Right lobe of liver (tissue), 6 donors: ENCODE data around the gene CWF19L2. TPM values are rescaled to one million over a fixed set of nuclear protein-coding genes. Genes with fewer than 3 reads are reported as not detected.

ENCODE experiments used
- ATAC-seq, 4 donors: fragments of 200-7000 bp; cut with Tn5 transposase; one replicate each; pipeline ENCODE4 v1.9.1; 2020; ENCODE audit warnings: mild to moderate bottlenecking in 4 of 4, moderate library complexity in 4 of 4
- DNase-seq, 3 donors: peaks; one replicate each; pipeline ENCODE4 v3.0.0-alpha.2; 2020
- H3K27ac ChIP-seq, 3 donors: fragments of 200-600 bp; one replicate each; pipeline ENCODE4 v1.8.0; 2022
- H3K27me3 ChIP-seq, 2 donors: fragments of 200-600 bp; one replicate each; pipeline ENCODE4 v1.8.0; 2022
- H3K36me3 ChIP-seq, 4 donors: fragments of 200-600 bp; sonication (generic) in 1 of 4; one replicate each; pipeline versions ENCODE4 v1.5.1 to v1.8.0; 2017 to 2022; ENCODE audit warnings: control low read depth in 1 of 4
- H3K4me1 ChIP-seq, 4 donors: fragments of 200-600 bp; sonication (generic) in 1 of 4; one replicate each; pipeline versions ENCODE4 v1.5.1 to v1.8.0; 2017 to 2022; ENCODE audit warnings: control low read depth in 1 of 4
- H3K4me3 ChIP-seq, 3 donors: fragments of 200-600 bp; one replicate each; pipeline ENCODE4 v1.8.0; 2022
- H3K9me3 ChIP-seq, 4 donors: fragments of 200-600 bp; sonication (generic) in 1 of 4; one replicate each; pipeline versions ENCODE4 v1.5.1 to v1.8.0; 2017 to 2022; ENCODE audit warnings: control low read depth in 1 of 4
- CTCF ChIP-seq, 4 donors: fragments of 200-600 bp in 3 of 4; fragments of 450-650 bp in 1 of 4; IDR thresholded peaks; one replicate each; pipeline versions ENCODE4 v1.5.1 to v1.8.0; 2016 to 2022; ENCODE audit warnings: antibody characterized with exemption in 4 of 4, mild to moderate bottlenecking in 2 of 4
- POLR2A ChIP-seq: fragments of 450-650 bp; IDR thresholded peaks from one replicate; pipeline ENCODE4 v1.6.1; 2017; ENCODE audit warnings: antibody characterized with exemption, mild to moderate bottlenecking
- WGBS: methylation state at CpG from one replicate; pipeline ENCODE4 v1.1.6; 2018; ENCODE audit warnings: low coverage, low lambda C conversion rate; ENCODE audit not compliant: insufficient coverage; ENCODE audit errors: missing lambda C conversion rate; 5-methylcytosine and 5-hydroxymethylcytosine counted together
- intact Hi-C, 2 donors: fragments of 100-400 bp; cut with DNase I; formaldehyde crosslinking; loops; one replicate each; pipeline versions ENCODE4 v1.11.2 to v1.14.1; 2022
- total RNA-seq, 6 experiments: library from RNA; depleted of rRNA in 2 of 6; stranded (reverse); fragments of >200 nt in 2 of 6; fragmentation: NEBNext Ultra II Directional in 3 of 6; extraction: Animal tissue kit (Norgen Biotek cat#: 25700) in 3 of 6; gene quantifications; one replicate each; pipeline versions ENCODE4 v1.1.0 to v1.2.4, GENCODE V29; 2016 to 2023
- donor health status: DM: no; HTN: yes; CAD: no.
- donor health status: DM: no; HTN: no; CAD: no.
- donor health status: DM: no; HTN: no; CAD: no.
- donor health status: DM: no; HTN: yes; CAD: no.
- donor health status: DM: no; HTN: yes; CAD: no.

CWF19L2 gene
- total RNA-seq, 6 experiments from 2014 or later: 4.5 to 6.1 (median 5.3) TPM

GRCh38 chr11:107282195-107282594 is 175.4 kb downstream of the CWF19L2 start:
- Histone ChIP-seq H3K27ac (no peak overlapping the region), H3K36me3 (no peaks in the 10 kb centered on the region), H3K9me3 (no peaks in the 10 kb centered on the region), H3K27me3 (no peaks in the 10 kb centered on the region), H3K4me1 (no peaks in the 10 kb centered on the region), H3K4me3 (no peak overlapping the region)
- 94% methylated on average over 1 of the region's 1 CpG for WGBS
- intact Hi-C loops: no loop called here
- ATAC-seq: no peak
- TF ChIP-seq POLR2A: no peak
- TF ChIP-seq CTCF (IDR thresholded peaks at IDR 0.05): no peak
- no peak for DNase-seq

Other genes with a start within 250 kb of the CWF19L2 start
- 1 to 10 TPM; 2.5 to 4.3 (median 3.1) TPM for gene ALKBH8, start 107.9 kb upstream of the CWF19L2 start, total RNA-seq
- gene ELMOD1, start 133.3 kb upstream of the CWF19L2 start, total RNA-seq: 1 to 10 TPM in 1 of 6 experiments, under 1 TPM in 4, not detected in 1; 0.25 to 1.7 (median 0.42) TPM